Measurements from ENCODE around the gene CDCA7. TPM values are rescaled to one million over a fixed set of nuclear protein-coding genes. Genes with fewer than 3 reads are reported as not detected.

CDCA7 gene
- total RNA-seq, 1 experiment from 2014 or later = 64.9 TPM

DNA sequence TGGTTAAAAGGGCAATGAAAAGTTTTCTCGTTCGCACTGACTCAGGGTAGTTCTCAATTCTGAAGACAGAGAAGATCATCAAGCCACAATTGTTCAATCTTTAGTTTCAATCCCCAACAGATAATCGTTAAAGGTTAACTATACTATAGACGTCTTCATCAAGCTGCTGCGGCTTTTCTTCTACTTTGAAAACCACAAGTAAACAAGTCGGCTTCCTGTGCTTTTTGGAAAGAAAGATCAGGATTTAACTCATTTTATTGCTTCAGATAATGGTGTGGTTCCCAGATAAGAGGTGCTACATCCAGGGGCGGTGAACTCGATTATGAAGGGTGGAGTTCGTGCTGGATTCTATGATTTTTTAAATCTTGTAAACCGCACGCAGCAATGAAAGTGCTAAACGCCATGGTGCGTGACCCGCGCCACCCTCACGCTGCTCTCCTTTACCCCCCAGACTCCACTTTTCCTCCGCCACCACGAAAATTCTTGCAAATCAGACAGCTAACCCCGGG is 545 bp upstream of the CDCA7 start:
- no peak for TF ChIP-seq EZH2 (IDR thresholded peaks at IDR 0.05; ENCODE audit: borderline replicate concordance, low read depth, low read length, poor library complexity, severe bottlenecking)
- TF ChIP-seq, protein P1, sequence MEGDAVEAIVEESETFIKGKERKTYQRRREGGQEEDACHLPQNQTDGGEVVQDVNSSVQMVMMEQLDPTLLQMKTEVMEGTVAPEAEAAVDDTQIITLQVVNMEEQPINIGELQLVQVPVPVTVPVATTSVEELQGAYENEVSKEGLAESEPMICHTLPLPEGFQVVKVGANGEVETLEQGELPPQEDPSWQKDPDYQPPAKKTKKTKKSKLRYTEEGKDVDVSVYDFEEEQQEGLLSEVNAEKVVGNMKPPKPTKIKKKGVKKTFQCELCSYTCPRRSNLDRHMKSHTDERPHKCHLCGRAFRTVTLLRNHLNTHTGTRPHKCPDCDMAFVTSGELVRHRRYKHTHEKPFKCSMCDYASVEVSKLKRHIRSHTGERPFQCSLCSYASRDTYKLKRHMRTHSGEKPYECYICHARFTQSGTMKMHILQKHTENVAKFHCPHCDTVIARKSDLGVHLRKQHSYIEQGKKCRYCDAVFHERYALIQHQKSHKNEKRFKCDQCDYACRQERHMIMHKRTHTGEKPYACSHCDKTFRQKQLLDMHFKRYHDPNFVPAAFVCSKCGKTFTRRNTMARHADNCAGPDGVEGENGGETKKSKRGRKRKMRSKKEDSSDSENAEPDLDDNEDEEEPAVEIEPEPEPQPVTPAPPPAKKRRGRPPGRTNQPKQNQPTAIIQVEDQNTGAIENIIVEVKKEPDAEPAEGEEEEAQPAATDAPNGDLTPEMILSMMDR (conservative IDR thresholded peaks at IDR 0.05; ENCODE audit: low read depth, low read length) = no peak
- H3K27ac ChIP-seq (ENCODE audit: low read depth, low read length, poor library complexity, severe bottlenecking) = peak overlapping the region; percentile 99
- H3K4me1 ChIP-seq (ENCODE audit: insufficient read depth, low read length, poor library complexity, severe bottlenecking) = peaks cover 11% of the 10 kb centered on the region
- no peaks in the 10 kb centered on the region for H3K27me3 ChIP-seq (replicated peaks; ENCODE audit: insufficient read depth, low read depth, low read length, poor library complexity)
- ChIA-PET CTCF (no interaction called here), POLR2A (ENCODE audit: low non-redundant PET) (no interaction called here)
- H3K4me3 ChIP-seq (ENCODE audit: low read depth, low read length, poor library complexity, severe bottlenecking) = peak overlapping the region; percentile 98
- peaks cover 9% of the 10 kb centered on the region for H3K36me3 ChIP-seq (ENCODE audit: insufficient read depth, low read length, poor library complexity, severe bottlenecking)
- TSS peak; percentile 92 for BruUV-seq (replicated peaks)
- intact Hi-C loops (cut with micrococcal nuclease; ENCODE audit: unreplicated experiment) = loop anchor here (10.0 kb wide), 1 partner anchor 329 kb away; no protein-coding TSS in a partner anchor
- DNase-seq (ENCODE audit: low spot score) = no peak
- no peaks in the 10 kb centered on the region for H3K9me3 ChIP-seq (ENCODE audit: low read depth, low read length, poor library complexity, severe bottlenecking)

DNA sequence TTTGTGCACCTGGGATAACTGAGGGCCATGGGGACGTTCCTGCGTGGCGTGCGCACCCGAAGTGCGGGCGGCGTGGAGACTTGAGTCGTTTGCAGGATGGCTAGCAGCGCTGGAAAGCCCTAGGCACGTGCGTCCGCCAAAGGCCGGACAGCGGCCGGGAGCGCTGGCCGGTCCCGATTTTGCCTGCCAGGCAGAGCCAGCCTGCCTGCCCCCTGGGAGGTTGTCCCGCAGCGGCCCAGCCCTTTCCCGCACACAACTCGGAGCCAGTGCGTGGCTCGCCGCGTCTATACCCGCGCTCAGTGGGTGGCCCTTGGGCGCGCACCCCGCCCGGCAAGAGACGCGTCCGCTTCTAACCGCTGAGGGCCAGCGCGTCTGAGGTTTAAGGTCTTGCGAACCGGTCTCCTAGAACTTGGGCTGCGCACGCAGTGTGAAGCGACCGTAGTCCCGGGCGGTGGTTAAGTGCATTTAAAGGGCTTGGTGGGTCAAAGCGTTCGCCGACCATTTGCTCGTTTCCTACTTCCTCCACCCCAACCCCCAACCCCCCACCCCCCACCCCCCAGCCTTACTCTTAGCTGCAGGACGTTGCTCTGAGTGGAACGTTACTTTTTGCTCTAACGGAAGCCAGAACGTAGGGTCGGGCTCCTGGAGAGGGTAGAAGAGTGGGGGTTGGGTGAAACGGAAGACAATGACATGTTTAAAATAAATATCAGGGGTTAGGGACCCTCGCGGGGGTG is 627 bp downstream of the CDCA7 start:
- intact Hi-C loops (cut with micrococcal nuclease; ENCODE audit: unreplicated experiment) = loop anchor here (10.0 kb wide), 1 partner anchor 330 kb away; no protein-coding TSS in a partner anchor
- CTCF ChIA-PET = interaction anchor here (0.6 kb wide), 1 partner anchor 124 kb away, joined by 3 read pairs; no protein-coding TSS in a partner anchor
- peak overlapping the region; percentile 99 for H3K27ac ChIP-seq (ENCODE audit: low read depth, low read length, poor library complexity, severe bottlenecking)
- DNase-seq (ENCODE audit: low spot score) = peak; percentile 62
- H3K4me1 ChIP-seq (ENCODE audit: insufficient read depth, low read length, poor library complexity, severe bottlenecking) = peaks cover 11% of the 10 kb centered on the region
- no peaks in the 10 kb centered on the region for H3K27me3 ChIP-seq (replicated peaks; ENCODE audit: insufficient read depth, low read depth, low read length, poor library complexity)
- H3K9me3 ChIP-seq (ENCODE audit: low read depth, low read length, poor library complexity, severe bottlenecking) = no peaks in the 10 kb centered on the region
- H3K36me3 ChIP-seq (ENCODE audit: insufficient read depth, low read length, poor library complexity, severe bottlenecking) = peaks cover 21% of the 10 kb centered on the region
- TF ChIP-seq, protein P1 (conservative IDR thresholded peaks at IDR 0.05; ENCODE audit: low read depth, low read length) = no peak
- no peak for TF ChIP-seq EZH2 (IDR thresholded peaks at IDR 0.05; ENCODE audit: borderline replicate concordance, low read depth, low read length, poor library complexity, severe bottlenecking)
- BruUV-seq (replicated peaks) = no TSS peak
- peak overlapping the region; percentile 98 for H3K4me3 ChIP-seq (ENCODE audit: low read depth, low read length, poor library complexity, severe bottlenecking)
- POLR2A ChIA-PET (ENCODE audit: low non-redundant PET) = no interaction called here

DNA sequence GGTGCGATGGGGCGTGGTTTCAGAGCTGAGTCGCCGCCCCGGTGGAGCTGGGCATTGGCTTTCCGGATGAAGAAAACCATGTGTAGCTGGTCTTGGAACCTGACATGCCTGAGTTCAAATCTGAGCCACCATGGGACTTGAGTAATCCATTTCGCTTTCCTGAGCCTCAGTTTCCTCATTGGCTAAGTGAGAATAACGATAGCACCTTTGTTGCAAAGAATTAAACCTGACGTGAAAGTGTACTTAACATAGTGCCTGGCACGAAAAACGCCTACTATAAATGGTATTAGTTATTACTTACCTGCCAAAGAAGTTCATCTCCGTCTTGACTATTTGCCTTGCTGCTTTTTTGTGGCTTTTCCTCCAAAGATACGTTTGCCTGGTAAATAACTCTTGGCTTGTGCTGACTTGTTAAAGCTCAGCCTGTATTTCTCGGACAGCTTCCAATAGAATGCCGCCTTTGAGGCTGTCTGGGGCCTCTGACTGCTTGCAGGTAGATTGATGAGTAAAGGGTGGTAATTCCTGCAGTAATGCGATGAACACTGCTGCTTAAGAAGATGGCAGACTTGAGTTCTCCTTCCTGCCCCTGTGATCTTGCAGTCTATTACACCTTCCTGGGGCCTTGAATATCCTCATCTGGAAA is 1.3 kb downstream of the CDCA7 start:
- Histone ChIP-seq H3K4me3 (ENCODE audit: low read depth, low read length, poor library complexity, severe bottlenecking) (peak overlapping the region; percentile 98), H3K9me3 (ENCODE audit: low read depth, low read length, poor library complexity, severe bottlenecking) (no peaks in the 10 kb centered on the region), H3K27ac (ENCODE audit: low read depth, low read length, poor library complexity, severe bottlenecking) (no peak overlapping the region), H3K4me1 (ENCODE audit: insufficient read depth, low read length, poor library complexity, severe bottlenecking) (peaks cover 11% of the 10 kb centered on the region), H3K27me3 (replicated peaks; ENCODE audit: insufficient read depth, low read depth, low read length, poor library complexity) (no peaks in the 10 kb centered on the region), H3K36me3 (ENCODE audit: insufficient read depth, low read length, poor library complexity, severe bottlenecking) (peaks cover 28% of the 10 kb centered on the region)
- intact Hi-C loops (cut with micrococcal nuclease; ENCODE audit: unreplicated experiment) = loop anchor here (10.0 kb wide), 1 partner anchor 331 kb away; no protein-coding TSS in a partner anchor
- TF ChIP-seq EZH2 (IDR thresholded peaks at IDR 0.05; ENCODE audit: borderline replicate concordance, low read depth, low read length, poor library complexity, severe bottlenecking) = no peak
- TF ChIP-seq, protein P1 (conservative IDR thresholded peaks at IDR 0.05; ENCODE audit: low read depth, low read length) = no peak
- CTCF ChIA-PET = interaction anchor here (0.6 kb wide), 1 partner anchor 125 kb away, joined by 3 read pairs; no protein-coding TSS in a partner anchor
- DNase-seq (ENCODE audit: low spot score) = no peak
- POLR2A ChIA-PET (ENCODE audit: low non-redundant PET) = no interaction called here
- BruUV-seq (replicated peaks) = TSS peak; percentile 48
